NB4 (cell line): ENCODE results near the gene TOX3.

ENCODE experiments used
- DNase-seq: peaks from one replicate; pipeline ENCODE4 v3.0.0; 2010; ENCODE audit warnings: low read depth
- H3K4me3 ChIP-seq: one replicate; pipeline ENCODE4 v1.5.1; 2011; ENCODE audit warnings: mild to moderate bottlenecking, low read depth, low read length, moderate library complexity
- MYC ChIP-seq: IDR thresholded peaks from 2 replicates; pipeline ENCODE4 v1.6.1; 2011; ENCODE audit warnings: low read depth, low read length
- POLR2A ChIP-seq: IDR thresholded peaks from 2 replicates; pipeline ENCODE4 v1.6.1; 2011; ENCODE audit warnings: mild to moderate bottlenecking; ENCODE audit not compliant: insufficient read length; ENCODE audit errors: extremely low read depth
- TF ChIP-seq, protein P1 (sequence below): IDR thresholded peaks from 2 replicates; pipeline ENCODE4 v1.6.1; 2011; ENCODE audit warnings: low read depth, low read length
- TF ChIP-seq, protein P2 (sequence below): IDR thresholded peaks from one replicate; pipeline ENCODE4 v1.5.1; 2012; ENCODE audit warnings: low read depth, low read length

TOX3 gene

DNA sequence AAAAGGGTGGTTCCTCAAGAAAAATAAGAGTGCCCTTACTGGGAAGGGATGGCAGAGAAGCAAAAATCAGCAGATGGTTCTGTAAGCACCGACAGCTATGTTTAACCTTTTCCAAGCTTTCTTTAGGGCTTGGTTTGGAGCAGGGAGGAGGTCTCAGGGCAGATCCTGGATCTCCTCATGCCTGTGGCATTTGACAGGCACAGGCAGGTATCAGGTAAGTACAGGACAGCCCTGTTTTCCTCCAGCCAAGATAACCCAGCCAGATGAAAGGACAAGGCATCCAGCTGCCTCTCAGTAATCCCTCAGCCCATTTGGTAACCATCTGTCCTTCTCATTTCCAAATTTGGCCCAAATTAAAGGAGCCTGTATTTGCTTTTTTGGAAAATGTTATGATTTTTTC, 141.5 kb downstream of the TOX3 start:
- DNase-seq: no peak
- H3K4me3 ChIP-seq: no peak overlapping the region
- TF ChIP-seq POLR2A: no peak
- TF ChIP-seq, protein P1, sequence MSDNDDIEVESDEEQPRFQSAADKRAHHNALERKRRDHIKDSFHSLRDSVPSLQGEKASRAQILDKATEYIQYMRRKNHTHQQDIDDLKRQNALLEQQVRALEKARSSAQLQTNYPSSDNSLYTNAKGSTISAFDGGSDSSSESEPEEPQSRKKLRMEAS: no peak
- TF ChIP-seq, protein P2, sequence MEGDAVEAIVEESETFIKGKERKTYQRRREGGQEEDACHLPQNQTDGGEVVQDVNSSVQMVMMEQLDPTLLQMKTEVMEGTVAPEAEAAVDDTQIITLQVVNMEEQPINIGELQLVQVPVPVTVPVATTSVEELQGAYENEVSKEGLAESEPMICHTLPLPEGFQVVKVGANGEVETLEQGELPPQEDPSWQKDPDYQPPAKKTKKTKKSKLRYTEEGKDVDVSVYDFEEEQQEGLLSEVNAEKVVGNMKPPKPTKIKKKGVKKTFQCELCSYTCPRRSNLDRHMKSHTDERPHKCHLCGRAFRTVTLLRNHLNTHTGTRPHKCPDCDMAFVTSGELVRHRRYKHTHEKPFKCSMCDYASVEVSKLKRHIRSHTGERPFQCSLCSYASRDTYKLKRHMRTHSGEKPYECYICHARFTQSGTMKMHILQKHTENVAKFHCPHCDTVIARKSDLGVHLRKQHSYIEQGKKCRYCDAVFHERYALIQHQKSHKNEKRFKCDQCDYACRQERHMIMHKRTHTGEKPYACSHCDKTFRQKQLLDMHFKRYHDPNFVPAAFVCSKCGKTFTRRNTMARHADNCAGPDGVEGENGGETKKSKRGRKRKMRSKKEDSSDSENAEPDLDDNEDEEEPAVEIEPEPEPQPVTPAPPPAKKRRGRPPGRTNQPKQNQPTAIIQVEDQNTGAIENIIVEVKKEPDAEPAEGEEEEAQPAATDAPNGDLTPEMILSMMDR: no peak
- no peak for TF ChIP-seq MYC

DNA sequence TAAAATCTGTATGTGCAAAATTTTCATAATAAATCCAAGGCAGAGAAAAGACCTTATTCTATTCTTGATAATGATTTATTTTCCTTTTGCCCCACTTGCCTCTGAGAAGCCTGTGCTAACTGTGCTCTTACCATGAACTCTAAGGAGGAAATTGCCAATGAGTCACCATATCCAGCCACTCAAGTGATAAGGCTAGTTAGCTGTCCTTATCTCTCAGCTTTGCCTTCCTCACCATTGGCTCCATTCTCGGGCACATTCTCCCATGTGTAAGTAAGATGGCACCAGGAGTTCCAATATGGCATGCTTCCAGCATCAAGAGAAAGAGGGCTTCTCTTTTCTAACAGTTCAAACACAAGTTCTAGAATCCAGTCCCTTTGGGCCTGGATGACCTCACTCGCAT, 142.4 kb downstream of the TOX3 start:
- no peak for TF ChIP-seq MYC
- no peak for TF ChIP-seq POLR2A
- TF ChIP-seq, protein P2: no peak
- TF ChIP-seq, protein P1: no peak
- H3K4me3 ChIP-seq: no peak overlapping the region
- no peak for DNase-seq

DNA sequence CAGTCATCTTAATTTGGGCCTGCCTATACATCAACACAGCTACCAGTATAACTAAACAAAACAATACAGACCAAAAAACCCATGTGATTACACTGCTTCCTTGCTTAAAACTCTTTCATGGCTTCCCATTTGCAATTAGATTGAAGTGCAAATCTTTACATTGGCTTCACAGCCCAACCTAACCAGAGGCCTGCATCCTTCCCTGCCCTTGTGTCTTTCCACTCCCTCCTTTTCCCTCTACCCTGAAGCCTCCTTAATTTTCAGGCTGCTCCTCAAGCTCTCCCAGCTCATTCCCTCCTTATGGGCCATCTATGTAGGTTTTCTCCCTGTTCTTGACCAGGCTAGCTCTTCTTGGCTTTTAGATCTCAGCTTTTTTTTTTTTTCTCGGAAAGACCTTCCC, 147.8 kb downstream of the TOX3 start:
- no peak overlapping the region for H3K4me3 ChIP-seq
- TF ChIP-seq, protein P1: no peak
- TF ChIP-seq, protein P2: no peak
- no peak for TF ChIP-seq POLR2A
- no peak for TF ChIP-seq MYC
- DNase-seq: no peak

GRCh38 chr16:52398491-52398960, 148.4 kb downstream of the TOX3 start:
- no peak for DNase-seq
- no peak for TF ChIP-seq MYC
- TF ChIP-seq, protein P1: no peak
- TF ChIP-seq POLR2A: no peak
- TF ChIP-seq, protein P2: no peak
- H3K4me3 ChIP-seq: no peak overlapping the region

GRCh38 chr16:52398021-52398420, 148.9 kb downstream of the TOX3 start:
- TF ChIP-seq, protein P2: no peak
- TF ChIP-seq MYC (no peak), POLR2A (no peak)
- TF ChIP-seq, protein P1: no peak
- H3K4me3 ChIP-seq: no peak overlapping the region
- DNase-seq: no peak

DNA sequence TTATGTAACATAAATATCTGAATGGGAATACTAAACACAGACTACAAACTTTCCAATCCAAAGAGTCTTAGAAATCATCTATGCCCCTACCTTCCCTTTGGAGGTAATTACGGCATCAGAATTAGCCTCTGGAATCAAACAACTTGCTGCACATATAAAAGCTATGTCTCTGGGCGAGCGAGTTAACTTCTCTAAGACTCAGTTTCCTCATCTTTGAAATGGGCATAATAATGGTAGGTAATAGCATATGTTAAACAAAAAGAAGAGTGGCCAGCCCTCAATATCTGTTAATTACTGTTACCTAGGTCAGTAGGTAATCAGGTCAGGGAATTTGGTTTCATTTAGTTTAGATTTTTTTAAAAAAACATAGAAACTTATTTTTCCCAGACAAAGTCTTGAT, 153.5 kb downstream of the TOX3 start:
- no peak overlapping the region for H3K4me3 ChIP-seq
- TF ChIP-seq, protein P2: no peak
- TF ChIP-seq, protein P1: no peak
- TF ChIP-seq MYC: no peak
- DNase-seq: no peak
